ENCODE results near the gene DDX10.

DNA sequence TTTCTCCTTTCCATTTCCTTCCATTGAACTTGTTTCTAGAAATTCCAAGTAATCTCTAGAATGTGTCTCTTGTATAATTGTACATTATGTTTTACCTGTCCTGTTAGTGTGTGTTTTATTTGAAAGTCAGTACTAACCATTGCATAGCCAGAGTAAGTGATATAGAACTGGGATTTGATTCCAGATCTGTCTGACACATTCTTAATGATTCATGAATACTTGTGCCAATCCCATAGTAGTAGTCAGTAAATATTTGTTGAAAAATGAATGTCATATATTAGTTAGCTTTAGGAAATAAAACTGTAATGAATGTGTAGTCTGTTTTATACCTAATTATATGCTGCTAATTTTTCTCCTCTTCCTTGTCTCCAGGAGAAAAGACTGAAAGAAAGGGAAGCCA, 186.9 kb downstream of the DDX10 start:
- no peak for TF ChIP-seq POLR2A (IDR thresholded peaks at IDR 0.05)
- TF ChIP-seq, protein P1, sequence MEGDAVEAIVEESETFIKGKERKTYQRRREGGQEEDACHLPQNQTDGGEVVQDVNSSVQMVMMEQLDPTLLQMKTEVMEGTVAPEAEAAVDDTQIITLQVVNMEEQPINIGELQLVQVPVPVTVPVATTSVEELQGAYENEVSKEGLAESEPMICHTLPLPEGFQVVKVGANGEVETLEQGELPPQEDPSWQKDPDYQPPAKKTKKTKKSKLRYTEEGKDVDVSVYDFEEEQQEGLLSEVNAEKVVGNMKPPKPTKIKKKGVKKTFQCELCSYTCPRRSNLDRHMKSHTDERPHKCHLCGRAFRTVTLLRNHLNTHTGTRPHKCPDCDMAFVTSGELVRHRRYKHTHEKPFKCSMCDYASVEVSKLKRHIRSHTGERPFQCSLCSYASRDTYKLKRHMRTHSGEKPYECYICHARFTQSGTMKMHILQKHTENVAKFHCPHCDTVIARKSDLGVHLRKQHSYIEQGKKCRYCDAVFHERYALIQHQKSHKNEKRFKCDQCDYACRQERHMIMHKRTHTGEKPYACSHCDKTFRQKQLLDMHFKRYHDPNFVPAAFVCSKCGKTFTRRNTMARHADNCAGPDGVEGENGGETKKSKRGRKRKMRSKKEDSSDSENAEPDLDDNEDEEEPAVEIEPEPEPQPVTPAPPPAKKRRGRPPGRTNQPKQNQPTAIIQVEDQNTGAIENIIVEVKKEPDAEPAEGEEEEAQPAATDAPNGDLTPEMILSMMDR (IDR thresholded peaks at IDR 0.05) = no peak

Data from adrenal gland (tissue), 5 donors.